ENCODE results near the gene SRSF1.

DNA sequence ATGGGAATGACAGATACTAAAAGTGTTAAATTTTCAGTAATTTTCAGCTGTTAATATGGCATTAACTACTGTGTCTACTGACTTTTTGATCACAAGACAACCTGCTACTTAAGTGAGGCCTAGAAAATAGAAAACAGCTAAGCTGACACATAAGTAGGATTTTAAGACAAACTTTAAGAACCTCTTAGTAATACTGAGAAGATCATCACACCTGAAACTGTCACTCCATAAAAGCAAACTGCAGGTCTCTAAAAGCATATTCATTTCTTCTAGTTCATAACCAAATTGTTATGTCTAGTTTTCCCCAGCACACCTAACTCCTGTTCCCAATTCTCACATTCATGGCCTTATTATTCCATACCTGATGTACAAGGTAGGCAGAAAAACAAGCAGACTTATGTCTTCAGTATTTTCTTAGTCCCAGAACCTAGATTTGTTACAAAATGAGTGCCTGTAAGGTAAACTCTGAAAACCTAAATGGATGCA is 8.0 kb downstream of the SRSF1 start:
- TF ChIP-seq, protein P1, sequence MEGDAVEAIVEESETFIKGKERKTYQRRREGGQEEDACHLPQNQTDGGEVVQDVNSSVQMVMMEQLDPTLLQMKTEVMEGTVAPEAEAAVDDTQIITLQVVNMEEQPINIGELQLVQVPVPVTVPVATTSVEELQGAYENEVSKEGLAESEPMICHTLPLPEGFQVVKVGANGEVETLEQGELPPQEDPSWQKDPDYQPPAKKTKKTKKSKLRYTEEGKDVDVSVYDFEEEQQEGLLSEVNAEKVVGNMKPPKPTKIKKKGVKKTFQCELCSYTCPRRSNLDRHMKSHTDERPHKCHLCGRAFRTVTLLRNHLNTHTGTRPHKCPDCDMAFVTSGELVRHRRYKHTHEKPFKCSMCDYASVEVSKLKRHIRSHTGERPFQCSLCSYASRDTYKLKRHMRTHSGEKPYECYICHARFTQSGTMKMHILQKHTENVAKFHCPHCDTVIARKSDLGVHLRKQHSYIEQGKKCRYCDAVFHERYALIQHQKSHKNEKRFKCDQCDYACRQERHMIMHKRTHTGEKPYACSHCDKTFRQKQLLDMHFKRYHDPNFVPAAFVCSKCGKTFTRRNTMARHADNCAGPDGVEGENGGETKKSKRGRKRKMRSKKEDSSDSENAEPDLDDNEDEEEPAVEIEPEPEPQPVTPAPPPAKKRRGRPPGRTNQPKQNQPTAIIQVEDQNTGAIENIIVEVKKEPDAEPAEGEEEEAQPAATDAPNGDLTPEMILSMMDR (IDR thresholded peaks at IDR 0.05), result no peak
- no peak for TF ChIP-seq POLR2A (IDR thresholded peaks at IDR 0.05)
- no peak for TF ChIP-seq EP300 (IDR thresholded peaks at IDR 0.05)

Measured in sigmoid colon (tissue), 4 donors.